Measurements from ENCODE around the gene INVS.
"Not testable (repeated sequence)": the region's sequence is repeated elsewhere in the genome, so short reads cannot be mapped to it uniquely, and the experiment has no call there.

INVS gene

GRCh38 chr9:100281676-100282387 is 182.8 kb downstream of the INVS start:
- DNase-seq = no peak

DNA sequence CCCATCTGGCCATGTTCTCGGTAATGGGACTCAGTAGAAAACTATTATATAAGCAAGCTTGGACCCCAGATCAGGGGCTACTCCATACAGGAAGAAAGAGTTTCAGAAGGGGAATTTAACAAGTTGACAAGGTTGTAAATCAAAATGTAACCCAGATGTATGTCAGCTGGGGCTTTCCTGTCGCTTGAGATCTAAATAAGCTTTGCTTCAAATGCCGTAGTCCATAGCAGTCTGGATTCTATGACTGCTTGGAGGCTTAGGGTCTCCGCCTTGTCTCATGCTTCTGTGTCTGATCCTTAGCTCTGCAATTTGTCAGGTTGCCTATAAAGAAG is 183.3 kb downstream of the INVS start:
- no peak for DNase-seq

GRCh38 chr9:100284247-100284646 is 185.2 kb downstream of the INVS start:
- no peak for DNase-seq

GRCh38 chr9:100285080-100285479 is 186.0 kb downstream of the INVS start:
- no peak for DNase-seq

DNA sequence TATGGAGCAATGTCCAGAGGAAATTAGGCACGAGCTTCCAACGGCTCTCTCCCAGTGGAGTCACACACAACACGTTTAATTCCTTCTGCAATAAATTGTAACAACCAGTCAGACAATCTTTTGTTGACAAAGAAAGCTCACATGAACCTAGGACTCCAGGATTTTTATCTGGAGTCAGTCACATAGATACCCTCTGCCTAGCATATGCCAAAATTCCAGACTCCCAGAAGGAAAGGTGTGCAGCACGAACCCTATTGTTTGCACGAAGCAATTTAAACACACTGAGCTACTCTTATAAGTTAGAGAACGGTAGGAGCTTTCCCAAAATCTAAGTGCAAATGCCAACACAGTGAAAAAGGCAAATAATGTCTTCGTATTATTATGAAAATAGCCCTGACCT is 186.6 kb downstream of the INVS start:
- DNase-seq = no peak

GRCh38 chr9:100286257-100286656 is 187.2 kb downstream of the INVS start:
- DNase-seq = no peak

DNA sequence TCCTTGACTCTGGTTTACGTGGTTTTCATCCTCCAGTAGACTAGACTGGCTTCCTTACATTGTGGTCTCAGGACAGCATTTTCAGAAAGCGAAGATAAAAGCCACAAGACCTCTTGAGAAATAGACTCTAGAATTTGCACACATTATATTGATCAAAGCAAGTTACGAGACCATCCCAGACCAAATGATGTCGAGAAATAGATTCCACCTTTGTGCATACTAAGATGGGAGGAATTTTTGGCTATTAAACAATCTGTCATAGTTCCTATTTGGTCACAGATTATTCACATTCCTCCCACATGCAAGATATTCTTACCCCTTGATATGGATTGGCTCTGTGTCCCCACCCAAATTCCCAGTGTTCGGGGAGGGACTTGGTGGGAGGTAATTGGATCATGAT is 188.1 kb downstream of the INVS start:
- no peak for DNase-seq

DNA sequence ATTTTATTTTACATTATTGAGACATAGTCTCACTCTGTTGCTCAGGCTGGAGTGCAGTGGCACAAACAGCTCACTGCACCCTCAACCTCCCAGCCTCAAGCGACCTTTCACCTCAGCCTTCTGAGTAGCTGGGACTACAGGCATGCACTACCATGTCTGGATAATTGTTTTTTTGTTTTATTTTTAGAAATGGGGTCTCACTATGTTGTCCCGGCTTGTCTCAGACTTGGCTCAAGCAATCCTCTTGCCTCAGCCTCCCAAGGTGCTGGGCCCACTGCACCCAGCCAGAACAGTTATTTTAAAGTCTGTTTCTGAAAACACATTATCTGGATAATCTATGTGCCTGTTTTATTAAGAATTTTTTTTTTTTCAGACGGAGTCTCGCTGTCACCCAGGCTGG is 191.7 kb downstream of the INVS start:
- DNase-seq = no peak

- no peak for DNase-seq
These were observed 193.4 kb downstream of the INVS start for GRCh38 chr9:100292414-100292813.

DNA sequence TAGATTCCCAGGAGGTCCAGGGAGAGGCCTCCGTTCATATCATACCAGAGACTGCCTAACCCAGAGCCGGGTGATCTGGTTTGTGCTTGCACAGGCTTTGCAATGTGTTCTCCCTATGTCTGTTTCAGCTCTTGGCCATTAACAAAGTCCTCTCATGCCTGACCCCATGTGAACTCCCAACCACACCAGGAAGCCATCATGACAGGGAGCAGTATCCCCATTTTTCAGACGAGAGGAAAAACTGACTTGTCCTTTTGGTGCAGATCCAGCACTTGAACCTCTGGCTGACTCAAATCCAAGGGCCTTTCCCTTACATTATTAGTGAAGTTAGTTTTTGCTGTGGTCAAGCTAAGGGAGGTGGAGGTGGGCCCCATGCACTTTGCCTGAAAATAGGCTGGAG is 195.3 kb downstream of the INVS start:
- no peak for DNase-seq

GRCh38 chr9:100294806-100295205 is 195.8 kb downstream of the INVS start:
- no peak for DNase-seq

GRCh38 chr9:100295240-100295639 is 196.2 kb downstream of the INVS start:
- no peak for DNase-seq

GRCh38 chr9:100296407-100296806 is 197.4 kb downstream of the INVS start:
- no peak for DNase-seq

GRCh38 chr9:100298378-100298777 is 199.3 kb downstream of the INVS start:
- DNase-seq = no peak

GRCh38 chr9:100303747-100304146 is 204.7 kb downstream of the INVS start:
- DNase-seq = no peak

DNA sequence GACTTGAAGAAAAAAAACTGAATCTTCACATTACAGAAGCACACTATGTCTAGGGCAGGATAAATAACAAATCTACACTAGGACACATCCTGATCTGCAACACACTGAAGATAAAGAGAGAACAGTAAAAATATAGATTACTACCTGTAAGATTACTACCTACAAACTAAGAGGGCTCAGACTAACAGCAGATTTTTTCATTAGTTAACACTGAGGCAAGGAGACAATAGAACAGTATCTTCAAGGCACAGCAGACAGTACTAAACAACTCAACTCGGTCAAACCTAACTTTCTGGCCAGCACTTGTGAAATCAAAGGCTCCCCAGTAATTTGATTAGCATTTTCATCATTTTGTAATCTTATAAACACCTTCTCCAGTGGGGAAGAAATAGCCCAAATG is 207.2 kb downstream of the INVS start:
- DNase-seq = no peak

DNA sequence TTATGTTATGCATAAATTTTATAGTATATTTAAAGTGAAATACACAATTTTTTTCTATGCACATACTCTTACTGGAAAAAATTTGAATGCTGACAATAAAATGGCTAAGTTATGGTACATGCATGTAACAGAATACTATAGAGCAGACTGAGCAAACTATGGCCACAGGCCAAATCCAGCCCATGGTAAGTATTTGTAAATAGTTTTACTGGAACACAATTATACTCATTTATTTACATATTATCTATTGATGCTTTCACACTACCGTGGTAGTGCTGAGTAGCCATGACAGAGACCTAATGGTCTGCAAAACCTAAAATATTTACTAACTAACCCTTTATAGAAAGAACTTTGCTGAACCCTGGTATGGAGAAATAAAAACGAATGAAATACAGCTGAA is 208.0 kb downstream of the INVS start:
- no peak for DNase-seq

DNA sequence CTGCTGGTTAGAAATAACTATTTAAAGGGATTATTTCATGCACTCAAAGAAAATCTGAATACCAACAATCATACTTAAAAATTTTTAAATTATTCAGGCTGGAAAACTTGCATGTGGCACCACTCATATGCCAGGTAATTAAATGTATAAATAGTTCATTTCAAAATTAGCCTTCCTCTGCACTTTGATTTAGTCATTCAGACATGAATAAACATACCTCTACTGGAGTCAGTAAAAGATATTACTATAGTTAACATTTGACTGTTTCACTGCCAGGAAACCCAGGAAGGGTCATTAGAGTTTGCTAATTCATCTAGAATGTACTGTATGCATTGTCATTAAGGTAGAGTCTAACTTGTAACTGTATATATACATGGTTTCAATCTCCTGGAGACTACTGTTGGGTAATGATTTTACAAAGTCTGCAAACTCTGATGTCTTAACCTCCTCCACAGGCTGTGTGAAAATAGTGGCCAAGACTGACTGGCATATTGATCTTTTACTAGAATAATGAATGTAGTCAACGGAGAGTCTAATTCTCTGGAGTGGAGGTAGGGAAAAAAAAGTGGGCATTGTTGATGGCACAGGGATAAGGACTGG is 210.0 kb downstream of the INVS start:
- no peak for DNase-seq

DNA sequence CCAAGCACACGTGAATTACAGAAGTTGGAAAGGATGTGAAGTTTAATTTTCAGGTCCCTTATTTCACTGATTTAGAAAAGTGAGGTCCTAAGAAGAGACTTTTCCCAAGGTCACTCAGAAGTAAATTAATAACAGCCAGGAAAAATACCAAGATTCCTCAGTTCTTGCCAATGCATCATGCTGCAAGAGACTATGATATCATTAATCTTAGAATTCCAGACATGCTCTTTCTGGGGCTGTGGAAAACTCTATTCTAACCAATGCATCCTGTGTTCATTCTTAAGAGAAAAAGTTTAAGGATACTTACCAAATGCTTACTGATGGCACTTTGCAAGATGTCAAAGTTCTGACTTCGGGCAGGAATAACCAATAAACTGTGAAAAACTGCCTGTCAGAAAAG is 210.9 kb downstream of the INVS start:
- no peak for DNase-seq

DNA sequence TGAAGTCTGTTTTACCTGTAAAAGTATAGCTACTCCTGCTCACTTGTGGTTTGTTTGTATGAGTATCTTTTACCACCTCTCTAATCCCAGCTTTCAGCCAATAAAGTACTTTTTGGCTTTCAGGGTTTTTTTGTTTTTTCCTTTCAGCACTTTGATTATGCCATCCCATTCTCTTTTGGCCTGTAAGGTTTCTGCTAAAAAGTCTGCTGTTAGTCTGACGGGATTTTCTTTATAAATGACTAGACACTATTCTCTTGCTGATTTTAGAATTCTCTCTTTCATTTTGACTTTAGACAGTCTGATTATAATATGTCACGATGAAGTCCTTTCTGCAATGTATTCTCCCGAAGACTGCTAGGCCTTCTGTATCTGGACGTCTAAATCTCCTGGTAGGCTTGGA is 216.5 kb downstream of the INVS start:
- DNase-seq = no peak

DNA sequence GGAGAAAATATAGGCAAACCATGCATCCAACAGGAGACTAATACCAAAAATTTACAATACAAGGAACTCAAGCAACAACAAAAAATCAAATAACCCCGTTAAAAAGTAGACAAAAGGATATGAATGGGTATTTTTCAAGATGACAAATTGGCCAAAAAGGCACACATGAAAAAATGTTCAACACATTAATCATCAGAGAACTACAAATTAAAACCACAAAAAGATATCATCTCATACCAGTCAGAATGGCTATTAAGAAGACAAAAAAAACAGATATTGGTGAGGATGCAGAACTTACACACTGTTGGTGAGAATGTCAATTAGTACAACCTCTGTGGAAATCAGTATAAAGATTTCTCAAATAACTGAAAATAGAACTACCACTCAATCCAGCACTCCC is 218.7 kb downstream of the INVS start:
- DNase-seq = no peak

DNA sequence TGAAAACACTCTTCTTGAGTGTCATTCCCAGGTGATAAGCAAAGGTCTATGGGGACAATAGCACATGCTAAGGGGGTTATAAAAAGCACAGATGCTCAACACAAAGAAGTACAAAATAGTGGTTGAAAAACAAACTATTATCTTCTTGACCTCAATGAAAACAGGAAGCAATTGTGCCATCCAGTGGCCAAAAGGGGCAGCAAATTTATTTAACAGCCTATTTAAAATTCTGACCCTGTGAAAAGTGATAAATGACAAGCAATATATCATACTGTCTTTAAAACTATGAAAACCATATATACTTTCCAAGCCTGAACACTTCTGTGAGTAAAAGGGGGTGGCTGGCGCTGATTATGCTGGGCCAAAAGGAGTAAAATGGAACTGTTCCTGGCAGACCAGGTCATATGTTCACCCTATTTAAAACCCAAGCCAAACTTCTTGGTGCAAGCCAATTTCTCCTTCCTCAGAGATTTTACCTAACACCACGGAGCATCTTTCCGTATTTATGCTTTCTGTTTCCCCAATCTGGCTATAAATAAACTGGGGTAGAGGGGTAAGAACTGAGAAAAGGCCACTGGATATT is 224.0 kb downstream of the INVS start:
- DNase-seq = peak; percentile 20 to 45

DNA sequence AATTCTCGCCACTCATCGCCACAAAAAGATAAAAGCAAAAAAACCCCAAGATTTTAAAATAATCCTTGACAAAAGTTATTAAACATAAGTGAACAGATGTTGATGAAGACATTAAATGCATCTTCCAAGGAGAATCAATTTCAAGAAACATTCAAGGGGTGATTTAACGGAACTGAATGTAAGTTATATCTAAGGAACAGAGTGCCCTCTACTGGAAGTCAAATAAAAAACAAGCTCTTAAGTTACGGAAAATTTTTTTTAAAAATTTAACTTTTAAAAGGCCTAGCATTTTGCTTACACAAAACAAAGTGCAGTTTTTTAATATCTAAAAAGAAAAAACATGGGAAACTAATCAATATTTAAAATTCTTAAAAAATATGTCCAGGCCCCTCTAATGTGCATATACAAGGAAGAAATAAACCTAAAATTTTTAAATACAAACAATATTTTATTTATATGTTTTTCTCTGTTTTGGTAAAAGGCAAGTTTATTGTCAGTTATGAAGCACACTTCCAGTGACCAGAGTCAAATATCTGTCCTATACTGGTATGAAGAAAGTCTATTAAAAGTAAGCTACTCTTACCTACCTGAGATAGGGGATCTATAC is 225.7 kb downstream of the INVS start:
- DNase-seq = peak in 1 of 2 donors; percentile 53

DNA sequence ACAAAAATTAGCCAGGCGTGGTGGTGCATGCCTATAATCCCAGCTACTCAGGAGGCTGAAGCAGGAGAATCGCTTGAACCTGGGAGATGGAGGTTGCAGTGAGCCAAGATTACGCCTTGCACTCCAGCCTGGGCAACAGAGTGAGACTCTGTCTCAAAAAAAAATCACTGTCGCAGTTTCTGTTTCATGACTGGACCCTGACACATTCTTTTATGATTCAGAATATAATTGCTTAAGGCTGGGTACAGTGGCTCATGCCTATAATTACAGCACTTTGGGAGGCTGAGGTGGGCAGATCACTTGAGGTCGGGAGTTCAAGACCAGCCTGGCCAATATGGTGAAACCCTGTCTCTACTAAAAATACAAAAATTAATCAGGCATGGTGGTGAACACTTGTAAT is 239.7 kb downstream of the INVS start:
- DNase-seq = not testable (repeated sequence)
